LNCAP (cell line): ENCODE measurements around the gene ARHGAP12.

ENCODE experiments used
- TF ChIP-seq, protein P1 (sequence below): fragments of 450-650 bp; IDR thresholded peaks from 2 replicates; pipeline ENCODE4 v1.5.1; 2017; ENCODE audit warnings: mild to moderate bottlenecking

The ARHGAP12 gene, protein sequence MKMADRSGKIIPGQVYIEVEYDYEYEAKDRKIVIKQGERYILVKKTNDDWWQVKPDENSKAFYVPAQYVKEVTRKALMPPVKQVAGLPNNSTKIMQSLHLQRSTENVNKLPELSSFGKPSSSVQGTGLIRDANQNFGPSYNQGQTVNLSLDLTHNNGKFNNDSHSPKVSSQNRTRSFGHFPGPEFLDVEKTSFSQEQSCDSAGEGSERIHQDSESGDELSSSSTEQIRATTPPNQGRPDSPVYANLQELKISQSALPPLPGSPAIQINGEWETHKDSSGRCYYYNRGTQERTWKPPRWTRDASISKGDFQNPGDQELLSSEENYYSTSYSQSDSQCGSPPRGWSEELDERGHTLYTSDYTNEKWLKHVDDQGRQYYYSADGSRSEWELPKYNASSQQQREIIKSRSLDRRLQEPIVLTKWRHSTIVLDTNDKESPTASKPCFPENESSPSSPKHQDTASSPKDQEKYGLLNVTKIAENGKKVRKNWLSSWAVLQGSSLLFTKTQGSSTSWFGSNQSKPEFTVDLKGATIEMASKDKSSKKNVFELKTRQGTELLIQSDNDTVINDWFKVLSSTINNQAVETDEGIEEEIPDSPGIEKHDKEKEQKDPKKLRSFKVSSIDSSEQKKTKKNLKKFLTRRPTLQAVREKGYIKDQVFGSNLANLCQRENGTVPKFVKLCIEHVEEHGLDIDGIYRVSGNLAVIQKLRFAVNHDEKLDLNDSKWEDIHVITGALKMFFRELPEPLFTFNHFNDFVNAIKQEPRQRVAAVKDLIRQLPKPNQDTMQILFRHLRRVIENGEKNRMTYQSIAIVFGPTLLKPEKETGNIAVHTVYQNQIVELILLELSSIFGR

DNA sequence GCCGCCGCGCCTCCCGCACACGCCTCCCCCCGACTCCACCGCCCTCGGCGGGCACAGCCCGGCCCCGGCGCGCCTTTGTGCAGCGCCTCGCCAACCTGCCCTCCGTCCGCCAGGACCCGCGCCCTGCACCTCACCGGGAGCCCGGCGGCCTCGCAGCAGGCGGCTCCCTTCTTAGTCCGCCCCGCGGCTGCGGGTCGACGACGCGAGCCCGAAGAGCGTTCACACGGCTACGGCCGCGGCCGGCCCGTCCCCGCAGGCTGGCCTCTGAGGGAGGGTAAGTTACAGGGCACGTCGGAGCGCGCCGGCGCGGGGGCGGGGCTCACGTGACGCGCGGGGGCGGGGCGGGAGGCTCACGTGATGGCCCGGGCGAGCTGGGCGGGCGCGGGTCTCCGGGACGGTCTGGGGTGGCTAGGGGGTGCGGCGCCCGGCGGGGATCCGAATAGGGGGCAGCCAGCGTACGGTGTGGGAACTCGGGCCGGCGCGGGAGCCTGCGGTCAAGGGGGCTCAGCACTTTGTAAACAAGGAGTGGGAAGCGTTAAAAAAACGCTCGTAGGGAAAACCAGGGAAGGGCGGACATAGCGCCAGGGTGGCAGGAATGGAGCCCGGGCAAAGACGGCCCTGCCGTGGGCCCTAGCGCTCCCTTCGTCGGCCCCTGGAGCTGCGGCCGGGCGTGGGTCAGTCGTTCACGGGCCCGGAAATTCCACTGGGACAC lies at the start of gene ARHGAP12:
Gene ARHGAP12, minus strand, starts transcription at position 283 of the 712 bp plus-strand sequence. CDS start 19,976 bp downstream, outside the sequence.
- TF ChIP-seq, protein P1, sequence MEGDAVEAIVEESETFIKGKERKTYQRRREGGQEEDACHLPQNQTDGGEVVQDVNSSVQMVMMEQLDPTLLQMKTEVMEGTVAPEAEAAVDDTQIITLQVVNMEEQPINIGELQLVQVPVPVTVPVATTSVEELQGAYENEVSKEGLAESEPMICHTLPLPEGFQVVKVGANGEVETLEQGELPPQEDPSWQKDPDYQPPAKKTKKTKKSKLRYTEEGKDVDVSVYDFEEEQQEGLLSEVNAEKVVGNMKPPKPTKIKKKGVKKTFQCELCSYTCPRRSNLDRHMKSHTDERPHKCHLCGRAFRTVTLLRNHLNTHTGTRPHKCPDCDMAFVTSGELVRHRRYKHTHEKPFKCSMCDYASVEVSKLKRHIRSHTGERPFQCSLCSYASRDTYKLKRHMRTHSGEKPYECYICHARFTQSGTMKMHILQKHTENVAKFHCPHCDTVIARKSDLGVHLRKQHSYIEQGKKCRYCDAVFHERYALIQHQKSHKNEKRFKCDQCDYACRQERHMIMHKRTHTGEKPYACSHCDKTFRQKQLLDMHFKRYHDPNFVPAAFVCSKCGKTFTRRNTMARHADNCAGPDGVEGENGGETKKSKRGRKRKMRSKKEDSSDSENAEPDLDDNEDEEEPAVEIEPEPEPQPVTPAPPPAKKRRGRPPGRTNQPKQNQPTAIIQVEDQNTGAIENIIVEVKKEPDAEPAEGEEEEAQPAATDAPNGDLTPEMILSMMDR, result no peak

DNA sequence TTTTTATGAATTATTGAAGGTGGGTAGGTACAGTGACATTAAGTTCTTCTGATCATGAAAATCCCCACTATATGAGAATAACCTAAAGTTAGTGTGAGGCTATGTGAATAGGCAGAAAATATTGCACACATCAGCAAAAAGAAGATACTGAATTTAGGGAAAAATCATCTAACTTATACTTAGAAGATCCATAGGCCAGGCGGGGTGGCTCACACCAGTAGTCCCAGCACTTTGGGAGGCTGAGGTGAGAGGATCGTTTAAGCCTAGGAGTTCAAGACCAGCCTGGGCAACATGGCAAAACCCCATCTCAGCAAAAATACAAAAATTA lies 49.5 kb upstream of the ARHGAP12 start:
- TF ChIP-seq, protein P1, result no peak

DNA sequence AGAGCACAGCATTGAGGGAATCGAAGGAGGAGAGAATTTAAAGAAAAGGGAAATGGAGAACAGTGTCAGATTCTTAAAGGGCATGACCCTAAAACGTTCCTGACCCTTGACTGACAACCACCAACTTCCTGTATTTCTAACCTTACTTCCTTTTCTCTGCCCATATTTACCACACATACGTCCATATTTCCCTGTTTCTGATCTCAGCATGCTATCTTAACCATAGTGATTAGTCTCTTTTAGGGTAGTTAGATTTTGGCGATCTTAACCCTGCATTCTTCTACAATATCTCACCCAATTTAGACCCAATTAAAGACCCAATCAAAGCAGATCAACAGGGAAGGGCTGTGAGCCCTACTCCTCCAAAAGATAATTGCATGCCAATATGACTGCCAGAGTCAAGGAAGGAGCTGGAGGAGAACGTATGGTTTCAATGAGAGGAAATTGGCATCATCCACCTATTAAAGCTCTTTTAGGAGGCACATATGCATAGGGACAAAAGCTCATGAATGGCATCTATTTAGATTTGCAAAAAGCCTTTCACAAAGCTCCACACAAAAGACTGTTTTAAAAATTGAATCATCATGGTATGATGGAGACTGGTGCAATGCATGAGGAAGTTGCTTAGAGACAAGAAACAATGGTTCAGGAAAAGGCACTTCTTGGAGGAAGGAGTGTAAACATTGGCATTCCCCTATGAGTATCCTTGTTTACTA lies 49.0 kb upstream of the ARHGAP12 start:
- TF ChIP-seq, protein P1, result no peak

DNA sequence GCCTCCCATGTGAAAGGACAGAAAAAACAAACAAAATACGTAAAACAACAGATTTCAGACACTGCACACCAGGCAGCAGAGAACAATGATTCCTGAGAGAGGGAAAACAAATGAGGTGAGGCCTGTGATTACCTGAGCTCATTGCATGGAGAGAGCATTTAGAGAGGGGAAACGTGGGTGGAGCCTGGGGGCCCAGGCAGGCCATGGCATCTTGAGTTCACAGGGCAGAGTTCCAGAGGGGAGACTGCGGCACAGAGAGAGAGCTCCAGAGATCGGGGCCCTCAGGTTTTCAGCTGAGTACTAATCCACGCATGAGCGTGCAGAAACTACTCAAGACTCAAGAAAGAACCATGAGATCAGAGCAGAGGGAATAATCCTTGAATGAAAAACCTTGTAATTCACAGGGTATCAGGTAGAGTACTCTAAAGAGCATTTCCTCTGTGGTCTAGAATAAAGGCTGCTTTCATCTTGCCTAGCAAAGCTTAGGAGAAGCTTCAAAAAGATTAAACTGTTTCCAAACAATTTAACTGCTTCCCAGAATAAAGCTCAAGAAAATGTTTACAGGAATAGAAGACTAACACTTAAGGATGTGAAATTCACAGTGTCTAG lies 46.6 kb upstream of the ARHGAP12 start:
- TF ChIP-seq, protein P1, result no peak

DNA sequence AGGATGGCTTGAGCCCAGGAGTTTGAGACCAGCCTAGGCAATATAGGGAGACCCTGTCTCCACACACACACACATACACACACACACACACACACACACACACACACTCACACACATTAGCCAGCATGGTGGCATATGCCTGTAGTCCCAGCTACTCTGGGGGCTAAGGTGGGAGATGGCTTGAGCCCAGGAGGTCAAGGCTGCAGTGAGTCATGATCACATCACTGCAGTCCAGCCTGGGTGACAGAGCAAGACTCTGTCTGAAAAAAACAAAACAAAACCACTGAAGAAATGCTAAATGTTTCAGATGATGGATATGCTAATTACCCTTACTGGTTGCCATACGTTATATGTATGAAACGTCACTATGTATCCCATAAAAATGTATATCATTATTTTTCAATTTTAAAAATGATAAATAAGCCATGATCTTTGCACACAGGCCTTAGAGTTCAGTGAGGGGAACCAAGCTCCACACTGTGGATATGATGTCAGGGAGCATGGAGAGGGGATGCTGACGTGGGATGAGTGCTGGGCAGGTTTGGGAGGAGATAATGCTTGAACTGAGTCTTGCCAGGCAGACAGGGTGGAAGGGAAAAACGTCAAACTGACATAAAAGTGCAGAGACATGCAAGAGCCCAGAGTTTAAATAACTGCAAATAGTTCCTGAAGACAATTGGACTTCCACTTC lies 45.9 kb upstream of the ARHGAP12 start:
- TF ChIP-seq, protein P1, result no peak

DNA sequence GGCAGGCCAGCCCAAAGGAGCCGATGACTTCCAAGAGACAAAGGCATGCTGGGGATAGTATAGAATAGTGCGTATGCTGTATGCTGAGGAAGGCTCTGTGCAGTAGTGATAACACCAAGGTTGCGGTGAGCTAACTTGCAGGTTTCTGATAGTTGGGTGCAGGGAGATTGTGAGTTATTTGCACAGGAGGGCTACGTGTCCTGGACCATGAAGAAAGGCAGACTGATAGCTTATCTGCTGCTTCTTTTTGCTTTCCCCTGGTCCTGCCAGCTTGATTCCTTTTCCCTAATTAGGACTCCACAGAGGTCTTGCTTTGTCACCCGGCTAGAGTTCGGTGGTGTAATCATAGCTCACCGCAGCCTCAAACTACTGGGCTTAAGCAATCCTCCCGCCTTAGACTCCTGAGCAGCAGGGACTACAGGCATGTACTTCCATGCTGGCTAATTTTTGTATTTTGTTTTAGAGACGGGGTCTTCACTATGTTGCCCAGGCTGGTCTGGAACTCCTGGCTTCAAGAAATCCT lies 43.9 kb upstream of the ARHGAP12 start:
- TF ChIP-seq, protein P1, result no peak
